GM19324 (cell line): Measurements from ENCODE around the gene ZBTB16.

Experiments used
- ATAC-seq: cut with Tn5 transposase; IDR thresholded peaks from one replicate; pipeline ENCODE4 v1.9.1; 2021; ENCODE audit warnings: mild to moderate bottlenecking, moderate library complexity; ENCODE audit not compliant: unreplicated experiment, low FRiP score

The ZBTB16 gene

DNA sequence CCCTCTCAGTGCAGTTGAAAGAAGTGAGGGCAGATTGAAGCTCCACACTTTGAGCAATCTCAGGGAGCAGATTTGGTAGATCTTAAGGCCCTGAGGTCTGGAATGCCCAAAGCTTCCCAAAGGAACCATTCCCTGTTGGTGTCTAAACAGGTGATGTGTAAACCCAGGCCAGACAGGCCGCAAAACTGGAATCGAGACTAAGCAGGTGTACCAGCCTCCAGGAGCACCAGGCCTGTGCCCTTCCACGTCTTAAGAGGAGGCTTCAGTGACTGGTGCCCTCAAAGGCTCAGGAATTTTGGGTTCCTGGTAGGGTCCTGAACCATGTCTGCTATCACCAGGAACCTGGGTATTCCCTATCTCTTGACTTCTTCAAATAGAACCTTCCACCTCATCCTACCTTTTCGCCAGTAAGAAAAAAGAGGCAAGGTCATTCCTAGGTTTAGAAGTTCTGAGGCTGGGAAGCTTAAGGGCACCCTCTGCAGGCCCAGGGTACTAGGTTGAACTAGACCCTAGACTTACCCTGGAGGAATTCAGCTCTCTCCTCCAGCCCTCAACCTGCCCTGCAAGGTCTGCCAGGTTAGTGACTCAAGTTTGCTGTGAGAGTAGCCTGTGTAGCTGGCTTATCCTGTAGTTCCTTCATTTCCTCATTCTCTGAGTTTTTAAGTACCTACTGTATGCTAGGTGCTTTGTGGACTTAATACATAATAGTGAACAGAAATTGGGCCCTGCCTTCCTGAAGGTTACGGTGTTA, 136.6 kb downstream of the ZBTB16 start:
- ATAC-seq: no peak

DNA sequence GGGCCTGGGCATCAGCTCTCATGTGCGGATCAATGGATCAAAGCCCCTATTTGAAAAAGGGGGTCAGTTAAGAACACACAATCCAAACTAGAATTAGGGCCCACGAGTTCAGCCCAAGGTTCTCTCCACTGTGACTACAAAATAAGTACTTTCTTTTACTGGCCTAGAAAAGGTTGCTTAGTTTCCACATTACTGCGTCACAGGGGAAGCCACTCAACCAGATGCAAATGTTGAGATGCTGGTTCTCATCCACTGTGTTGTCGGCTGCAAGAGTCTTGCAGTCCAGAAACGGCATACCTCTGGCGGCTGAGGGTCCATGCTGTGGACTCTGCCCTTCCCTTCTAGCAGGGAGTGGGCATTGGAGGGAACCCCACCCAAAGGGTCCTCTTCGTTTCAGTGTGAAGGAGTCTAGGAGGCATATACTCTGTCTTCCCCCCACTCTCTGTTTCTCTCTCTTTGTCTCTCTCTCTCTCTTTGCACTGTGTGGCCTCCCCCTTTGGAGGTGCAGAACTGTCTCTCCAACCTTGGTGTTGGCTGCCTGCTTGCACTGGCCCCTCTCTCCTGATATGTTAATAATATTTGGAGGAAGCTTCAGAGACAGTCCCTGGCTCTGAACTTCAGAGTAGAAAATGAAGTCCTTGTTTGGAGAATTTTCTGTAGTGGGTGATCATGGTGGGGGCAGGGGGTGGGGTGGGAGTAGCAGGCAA, 137.6 kb downstream of the ZBTB16 start:
- no peak for ATAC-seq

DNA sequence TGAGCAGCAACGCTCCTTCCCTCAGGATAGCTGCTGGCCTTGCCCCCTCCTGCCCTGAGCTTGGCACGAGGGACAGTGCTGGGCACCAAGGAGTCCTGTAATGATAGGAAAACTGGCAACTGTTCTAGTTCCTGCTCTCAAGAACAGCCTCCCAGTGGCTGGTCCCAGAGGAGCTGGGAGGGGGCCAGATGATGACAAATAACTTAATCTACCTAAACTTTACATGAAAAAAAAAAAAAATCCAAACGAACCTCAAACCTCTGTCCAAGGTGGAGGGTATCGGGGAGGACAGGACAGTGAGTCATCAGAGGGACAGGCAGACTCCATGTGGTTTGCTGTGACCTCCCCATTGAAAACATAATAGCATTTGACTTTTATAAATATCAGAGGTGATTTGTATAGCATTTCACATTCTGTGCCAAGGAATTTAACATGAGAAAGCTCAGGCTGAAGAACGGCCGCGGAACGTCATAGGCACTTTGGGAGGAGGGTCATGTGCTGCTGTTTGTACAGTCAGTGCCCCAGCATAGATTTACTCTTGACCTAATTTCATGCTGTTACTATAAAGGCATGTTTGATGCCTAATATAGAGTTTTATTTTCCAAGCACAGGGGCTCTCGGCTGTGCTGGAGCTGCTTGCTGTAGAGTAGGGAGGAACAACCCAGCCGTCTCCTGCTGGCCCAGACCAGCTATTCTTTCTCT, 138.4 kb downstream of the ZBTB16 start:
- no peak for ATAC-seq

DNA sequence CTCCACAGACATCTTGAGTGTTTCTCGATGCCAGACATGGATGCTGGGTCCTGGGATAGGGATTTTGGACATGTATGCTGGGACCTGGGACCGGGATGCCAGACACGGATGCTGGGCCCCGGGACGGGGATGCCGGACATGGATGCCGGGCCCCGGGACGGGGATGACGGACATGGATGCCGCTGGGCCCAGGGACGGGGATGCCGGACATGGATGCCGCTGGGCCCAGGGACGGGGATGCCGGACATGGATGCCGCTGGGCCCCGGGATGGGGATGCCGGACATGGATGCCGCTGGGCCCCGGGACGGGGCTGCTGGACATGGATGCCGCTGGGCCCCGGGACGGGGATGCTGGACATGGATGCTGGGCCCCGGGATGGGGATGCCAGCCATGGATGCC, 139.5 kb downstream of the ZBTB16 start:
- ATAC-seq: no peak

DNA sequence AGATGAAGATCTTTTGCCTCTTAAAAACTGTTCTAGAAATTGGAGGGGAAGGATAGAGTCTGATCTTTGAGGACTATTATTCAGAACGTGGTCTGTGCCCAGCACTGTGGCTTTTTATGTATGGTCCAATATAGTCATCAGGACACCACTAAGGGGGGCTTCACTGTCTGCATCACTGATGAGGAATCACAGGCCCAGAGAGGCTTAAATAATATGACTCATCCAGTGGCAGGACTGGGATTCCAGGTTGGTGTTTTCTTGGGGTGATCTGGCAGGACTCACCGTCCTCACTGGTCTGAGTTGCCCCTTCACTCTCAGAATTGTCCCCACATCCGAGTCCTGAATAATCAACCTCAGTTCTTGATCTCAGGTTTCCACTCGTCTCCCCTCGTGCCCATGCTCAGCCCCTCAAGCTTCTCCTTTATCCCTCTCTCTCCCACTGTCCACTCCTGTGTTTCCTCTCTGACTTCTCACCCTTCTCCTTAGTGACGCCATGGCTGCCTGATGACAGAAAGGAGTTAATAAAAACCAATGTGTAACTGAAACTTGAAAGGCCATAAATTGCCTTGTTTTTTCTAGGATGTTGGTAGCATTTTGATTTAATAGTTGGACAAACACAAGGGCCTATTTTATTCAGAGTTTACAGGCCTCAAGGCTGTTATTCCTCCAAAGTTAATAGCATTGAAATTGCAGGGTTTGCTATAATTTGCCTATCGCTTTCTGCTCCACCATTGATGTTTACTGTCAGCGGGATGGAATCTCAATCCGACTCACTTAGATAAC, 141.0 kb downstream of the ZBTB16 start:
- ATAC-seq: no peak

DNA sequence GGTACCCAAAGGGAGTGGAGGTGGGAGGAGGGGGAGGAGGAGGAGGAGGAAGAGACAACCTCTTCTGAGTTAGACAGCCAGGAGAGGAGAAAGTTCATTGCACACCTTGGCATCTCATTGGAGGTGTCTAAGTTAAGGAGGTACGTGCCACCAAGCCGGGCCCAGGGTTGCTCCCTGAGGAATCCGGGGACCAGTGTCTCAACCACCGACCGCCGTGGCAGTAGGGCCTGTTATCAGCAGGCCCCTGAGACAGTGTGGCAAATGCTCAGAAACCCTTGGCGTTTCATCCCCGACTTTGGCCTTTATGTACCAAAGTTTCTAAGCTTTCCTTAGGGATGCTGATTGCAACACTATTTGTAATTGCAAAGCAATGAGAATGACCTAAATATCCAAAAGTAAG, 141.7 kb downstream of the ZBTB16 start:
- ATAC-seq: no peak

DNA sequence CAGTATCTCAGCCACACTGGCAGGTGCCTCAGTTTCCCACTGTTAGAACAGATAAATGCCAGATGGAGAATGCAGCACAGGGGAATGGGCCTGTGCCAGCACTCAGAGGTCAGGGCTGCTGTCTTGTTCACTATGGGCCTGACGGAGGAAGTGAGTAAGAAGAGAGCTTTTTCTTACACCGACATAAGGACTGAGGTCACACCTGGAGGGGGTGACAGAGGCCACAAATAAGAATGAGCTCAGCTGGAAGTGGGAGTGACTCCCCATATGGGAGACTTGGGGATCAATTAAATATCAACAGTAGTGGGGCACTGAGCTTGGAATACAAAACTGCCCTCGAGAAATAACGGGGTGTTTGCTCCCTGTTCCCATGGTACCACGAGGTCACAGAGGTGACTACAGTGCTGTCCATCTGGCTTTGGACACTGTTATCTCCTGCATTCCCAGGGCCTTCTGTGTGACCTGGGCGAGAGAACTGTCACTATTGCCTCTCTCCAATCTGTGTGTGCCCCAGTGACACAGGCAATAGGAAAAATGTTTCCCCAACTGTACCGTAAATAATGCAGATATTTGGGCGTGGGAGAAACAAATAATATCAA, 142.6 kb downstream of the ZBTB16 start:
- no peak for ATAC-seq

DNA sequence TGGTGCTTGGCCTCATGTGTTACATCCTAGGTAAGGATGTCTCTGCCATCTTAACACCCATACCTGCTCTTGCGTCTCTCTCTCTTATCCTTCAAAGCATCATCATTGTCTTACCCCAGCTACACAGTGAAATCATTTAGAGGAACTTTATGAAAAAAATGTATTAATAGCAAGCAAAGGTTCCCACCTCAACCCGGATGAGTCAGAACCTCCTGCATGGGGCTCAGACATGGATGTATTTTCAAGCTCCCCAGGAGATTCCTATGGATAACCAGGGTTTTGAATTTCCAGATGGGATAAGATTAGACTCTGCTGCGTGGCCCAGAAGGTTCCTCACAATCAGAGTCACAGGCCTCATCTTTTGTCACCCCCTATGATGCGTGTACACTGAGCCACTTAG, 147.6 kb downstream of the ZBTB16 start:
- ATAC-seq: no peak

DNA sequence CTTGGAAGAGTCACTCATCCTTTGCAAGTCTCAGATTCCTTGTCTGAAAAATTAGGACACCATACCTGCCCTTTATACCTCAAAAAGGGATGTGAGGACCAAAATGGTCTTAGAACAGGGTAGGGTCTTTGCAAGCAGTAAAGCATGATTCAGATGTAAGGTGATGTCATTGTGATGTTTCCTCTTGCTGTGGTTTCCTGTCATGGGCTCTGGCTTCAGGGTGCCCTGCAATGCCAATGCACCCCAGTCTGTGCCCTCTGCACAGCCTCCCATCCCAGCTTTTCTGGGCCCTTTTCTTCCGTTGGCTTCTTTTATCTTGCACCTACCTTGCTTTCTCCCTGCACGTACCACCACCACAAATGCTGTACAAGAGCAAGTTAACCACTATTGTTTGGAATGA, 148.9 kb downstream of the ZBTB16 start:
- ATAC-seq: no peak

DNA sequence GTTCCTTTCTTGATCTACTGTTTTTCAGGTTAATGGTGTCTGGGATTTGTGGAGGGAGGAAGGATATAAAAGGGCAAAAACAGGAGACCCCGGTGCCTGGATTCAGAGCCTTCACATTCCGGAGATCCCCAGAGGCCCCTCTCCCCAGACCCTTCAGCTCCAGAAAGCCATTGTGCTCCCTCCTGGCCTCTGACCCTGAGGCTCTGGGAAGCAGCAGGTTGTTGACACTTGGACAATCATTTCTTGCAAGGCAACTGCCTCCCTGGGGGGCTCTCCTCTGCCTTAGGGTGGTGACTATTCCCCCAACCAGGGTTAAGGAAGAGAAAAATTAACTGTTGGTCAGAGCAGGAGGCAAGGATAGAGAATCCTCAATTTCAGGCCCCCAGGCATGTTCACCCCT, 149.8 kb downstream of the ZBTB16 start:
- no peak for ATAC-seq

DNA sequence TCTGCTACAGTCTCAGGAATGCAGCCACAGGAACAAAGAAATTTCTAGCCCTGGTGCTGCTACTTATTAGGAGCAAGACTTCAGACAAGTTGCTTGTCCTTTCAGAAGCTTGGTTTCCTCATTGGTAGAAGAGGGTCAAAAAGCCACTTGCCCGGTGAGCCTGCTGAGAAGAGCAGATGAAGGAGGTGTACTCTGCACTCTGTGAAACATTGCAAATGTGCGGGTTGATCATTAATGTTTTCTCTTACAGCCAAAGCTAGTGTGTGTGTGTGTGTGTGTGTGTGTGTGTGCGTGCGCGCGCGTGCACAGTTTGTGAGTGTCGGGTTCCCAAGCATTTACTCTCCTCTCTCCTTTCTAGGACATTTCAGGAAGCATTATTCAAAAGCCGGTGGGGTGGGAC, 150.4 kb downstream of the ZBTB16 start:
- no peak for ATAC-seq

DNA sequence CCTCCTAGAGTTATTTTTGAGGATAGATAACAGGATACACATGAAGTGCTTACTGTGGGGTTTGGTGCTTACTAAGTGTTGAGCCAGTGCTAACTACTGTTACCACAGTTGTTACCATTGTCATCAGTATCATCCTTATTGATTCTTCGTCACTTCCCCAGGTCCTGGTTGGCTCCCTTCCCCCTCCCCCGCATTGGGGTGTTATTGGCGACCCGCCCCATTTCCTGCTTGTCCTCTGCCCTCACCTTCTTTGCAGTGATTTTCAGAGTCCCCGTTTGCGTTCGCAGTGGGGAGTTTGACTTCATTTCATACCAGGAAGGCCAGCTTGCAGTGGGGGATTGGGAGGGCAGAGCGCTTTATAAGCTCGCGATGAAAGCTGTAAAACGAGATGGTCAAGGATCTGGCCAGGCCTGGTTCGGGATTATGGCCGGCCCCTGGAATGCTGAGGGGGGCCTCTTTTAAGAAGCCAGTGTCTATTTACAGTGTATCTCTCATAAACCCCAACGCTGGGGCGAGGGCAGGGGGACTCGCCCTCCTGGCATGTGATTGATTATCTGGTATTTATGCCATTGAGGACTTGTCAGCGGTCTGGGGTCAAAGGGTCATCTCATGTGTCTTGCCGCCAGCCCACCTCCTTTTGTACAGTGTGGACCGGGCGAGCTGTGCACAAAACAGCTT, 152.1 kb downstream of the ZBTB16 start:
- ATAC-seq: no peak

DNA sequence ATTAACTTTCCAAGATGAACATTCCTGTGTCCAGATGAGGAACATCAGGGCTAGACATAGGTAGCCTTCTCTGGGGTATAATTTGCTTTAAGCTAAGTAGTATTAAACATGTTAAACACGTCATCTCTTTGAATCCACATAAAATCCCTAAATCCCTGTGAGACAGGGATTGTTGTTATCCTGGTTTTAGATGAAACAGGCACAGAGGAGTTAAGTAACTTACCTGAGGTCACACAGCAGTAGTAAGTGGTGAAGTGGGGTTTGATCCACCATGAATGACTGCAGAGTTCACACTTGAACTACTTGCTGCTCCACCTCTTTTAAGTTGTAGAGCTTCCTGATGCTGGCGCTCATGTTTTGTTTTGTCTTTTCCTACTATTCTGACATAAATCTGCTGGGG, 154.1 kb downstream of the ZBTB16 start:
- no peak for ATAC-seq

DNA sequence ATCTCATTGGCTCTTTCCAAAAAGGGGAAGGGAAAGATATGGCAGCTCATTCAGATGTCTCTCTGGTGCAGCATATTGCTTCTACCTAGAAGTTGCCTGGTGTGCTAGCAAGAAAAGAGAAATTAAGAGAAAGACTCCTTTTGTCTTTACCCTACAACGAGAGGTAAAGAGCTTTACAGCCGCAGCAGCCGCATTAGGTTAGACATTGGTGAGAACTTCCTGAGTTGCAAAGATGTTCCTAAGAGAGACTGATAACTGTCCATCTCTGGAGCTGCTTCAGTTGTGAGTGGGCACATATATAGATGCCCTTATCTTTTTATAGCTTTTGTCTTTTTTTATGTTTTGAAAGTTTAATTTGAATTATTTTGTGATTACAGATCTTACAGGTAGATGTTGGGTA, 155.9 kb downstream of the ZBTB16 start:
- ATAC-seq: no peak

DNA sequence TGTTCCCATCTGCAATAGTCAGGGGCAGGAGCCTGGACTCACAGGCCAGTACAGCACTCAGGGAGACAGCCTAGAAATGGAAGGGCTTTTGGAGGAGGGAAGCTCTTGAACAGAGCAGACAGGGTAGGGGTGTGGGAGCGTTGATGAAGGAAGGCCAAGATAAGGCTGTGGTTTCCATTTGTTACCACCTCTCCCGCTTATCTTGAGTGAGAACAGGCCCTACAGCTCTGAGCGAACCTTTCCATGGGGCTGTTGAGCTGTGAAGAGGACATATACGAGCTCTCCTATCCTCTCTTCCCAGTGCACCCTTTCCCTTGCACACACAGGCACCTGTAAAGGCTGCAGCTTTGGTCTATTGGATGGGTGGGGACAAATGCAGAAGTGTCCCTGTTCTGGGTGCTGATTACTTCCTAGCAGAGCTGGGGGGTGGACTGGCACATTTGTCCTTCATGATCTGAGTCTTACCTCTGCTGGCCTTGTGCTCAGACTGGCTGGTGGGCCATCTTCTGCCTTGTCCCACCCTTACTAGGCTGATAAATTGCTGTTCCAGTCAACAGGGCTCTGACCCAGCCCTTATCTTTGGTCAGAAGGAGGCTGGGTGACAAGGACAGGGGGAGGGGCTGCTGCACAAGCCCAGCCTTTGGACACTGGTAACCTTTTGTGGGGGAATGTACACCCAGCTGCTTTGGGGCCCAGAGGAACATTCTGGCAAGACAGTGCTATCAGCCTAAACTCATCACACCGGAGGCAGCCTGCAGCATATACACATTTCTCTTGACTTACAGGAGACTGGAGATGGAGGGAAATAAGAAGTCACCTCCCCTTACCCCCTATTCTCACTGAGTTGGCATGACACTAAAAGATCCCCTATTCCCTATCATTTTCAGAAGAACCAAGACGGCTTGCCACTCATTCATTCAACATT, 156.6 kb downstream of the ZBTB16 start:
- ATAC-seq: no peak

DNA sequence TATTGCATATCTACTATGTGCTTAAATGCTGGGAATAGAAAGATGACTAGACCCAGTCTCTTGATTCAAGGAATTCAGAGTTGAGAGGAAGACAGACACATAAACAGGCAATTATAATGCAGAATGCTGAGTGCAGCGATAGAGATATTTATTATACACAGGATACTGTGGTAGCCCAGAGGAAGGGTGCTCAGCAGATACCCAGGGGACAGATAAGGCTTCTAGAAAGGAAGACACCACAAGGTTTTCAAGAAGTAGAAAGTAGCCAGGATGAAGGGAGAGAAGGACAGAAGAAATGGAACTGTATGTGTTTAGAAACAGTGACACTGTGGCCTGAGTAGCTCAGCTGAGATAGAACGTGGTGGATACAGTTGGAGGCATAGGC, 157.3 kb downstream of the ZBTB16 start:
- no peak for ATAC-seq

DNA sequence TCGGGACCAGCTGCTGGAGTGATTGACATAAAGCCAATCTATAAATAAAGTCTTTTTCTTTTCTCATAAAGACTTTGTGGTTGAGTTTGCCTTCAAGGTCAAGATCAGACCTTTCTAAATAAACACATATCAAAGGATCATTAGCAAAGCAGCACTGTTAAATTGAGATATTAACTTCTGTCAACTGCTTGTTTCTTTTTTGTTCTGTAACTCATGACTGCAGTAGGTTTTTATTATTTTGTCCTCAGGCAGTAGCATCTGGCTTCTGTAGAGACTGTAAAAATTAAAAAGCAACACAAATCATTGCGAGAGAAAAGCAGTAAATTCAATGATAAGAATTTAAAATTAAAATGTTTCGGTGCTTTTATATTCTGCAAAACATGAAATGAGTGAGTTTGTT, 159.0 kb downstream of the ZBTB16 start:
- ATAC-seq: no peak

DNA sequence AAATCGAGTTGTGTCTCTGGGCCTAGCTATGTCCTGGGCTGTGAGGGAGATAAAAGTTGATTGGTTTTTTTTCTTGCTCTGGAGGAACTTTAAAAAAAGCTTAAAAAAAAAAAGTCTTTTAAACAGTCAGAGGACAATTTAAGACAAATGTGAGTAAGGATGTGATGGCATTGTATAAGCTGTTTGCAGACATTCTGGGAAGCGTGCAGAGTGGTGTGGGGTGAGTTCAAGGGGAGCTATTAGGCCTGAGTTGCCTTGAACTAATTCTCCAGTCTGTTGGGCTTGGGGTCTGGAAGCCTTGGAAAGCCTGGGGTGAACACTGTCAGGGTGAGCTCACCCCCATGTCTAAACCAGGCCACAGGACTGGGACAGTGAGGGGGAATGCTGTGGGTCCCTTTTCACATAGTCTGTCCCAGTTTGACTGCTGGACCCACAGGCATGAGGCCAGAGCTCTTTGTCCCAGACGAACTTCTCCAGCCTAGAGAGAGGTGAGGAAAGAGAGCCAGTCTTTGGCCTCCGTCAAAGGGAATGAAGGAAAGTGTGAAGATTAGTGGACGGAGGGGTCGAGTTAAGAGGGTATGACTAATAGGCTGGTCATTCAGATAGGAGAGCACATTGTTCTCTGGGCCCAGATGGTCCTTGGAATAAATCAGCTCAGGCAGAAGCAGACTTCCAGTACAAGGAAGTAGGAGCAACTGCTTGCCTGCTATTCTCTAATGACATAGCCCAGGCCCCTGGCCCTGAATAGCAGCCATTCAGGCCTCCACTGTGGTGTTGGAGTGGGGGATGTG, 160.2 kb downstream of the ZBTB16 start:
- no peak for ATAC-seq
